Renal cortical epithelial cell (primary cell): ENCODE data around the gene COL4A1. TPM values are rescaled to one million over a fixed set of nuclear protein-coding genes. Genes with fewer than 3 reads are reported as not detected.
A peak's percentile ranks its signal among the peaks of the same experiment; 100 is the strongest.

Experiments used
- DNase-seq: peaks from one replicate; pipeline ENCODE4 v3.0.0-alpha.2; 2011; ENCODE audit warnings: low read depth
- total RNA-seq: library from RNA; depleted of rRNA; stranded (reverse); fragments of >200 nt; gene quantifications from 2 replicates; pipeline ENCODE4 v1.2.3, GENCODE V29; 2014

The COL4A1 gene
- total RNA-seq, 1 donor from 2014 or later = 1,793 TPM

DNA sequence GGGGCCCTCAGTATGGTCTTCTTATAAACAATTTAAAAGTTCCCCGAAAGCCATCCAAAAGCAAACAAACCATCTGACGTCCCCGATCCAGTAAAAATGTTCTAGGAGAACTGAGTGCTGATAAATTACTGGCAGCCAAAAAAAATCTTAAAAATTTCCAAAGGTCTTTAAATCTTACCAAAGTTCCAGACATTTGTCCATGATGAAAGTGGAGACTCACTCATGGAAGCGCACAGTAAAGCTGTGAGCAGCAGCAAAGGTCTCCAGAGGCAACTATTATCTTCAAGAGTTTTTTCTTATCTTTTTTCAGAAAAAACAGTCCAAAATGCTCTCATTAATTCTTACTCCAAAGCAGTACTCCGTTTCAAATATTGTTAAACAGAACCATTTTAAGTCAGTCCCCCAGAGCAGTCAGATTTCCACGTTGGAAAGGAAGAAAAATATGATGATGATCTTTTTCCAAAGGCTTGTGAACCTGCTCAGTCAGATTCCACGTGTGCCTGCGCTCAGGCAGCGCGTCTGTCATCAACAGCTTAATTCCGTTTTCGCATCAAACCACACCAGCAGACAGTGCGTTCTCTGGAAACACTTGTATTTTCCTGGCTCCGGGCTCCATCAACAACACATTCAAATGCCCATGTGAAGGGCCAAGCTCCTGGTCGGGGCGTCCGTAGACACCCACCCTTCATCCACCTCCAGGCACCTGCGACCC is 85.4 kb downstream of the COL4A1 start:
- no peak for DNase-seq

GRCh38 chr13:110220471-110220870 is 86.5 kb downstream of the COL4A1 start:
- no peak for DNase-seq

GRCh38 chr13:110218581-110219201 is 88.3 kb downstream of the COL4A1 start:
- DNase-seq = no peak

DNA sequence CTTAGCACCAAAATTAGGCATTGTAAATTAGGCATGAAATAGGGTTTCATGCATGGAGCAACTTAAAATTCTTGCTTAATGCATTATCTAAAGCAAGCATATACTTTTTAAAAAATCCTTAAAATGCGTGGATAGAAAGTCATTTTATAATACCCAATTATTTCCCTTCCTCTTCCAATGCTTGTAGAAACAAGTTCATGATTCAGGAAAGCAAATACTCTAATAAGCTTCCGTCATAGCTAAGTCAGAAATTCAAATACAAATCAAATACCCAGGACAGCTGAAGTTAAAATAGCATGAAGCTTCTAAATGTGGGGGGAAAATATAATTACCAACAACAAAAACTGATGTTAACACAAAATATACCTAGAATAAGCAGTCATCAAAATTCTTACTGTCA is 89.1 kb downstream of the COL4A1 start:
- no peak for DNase-seq

DNA sequence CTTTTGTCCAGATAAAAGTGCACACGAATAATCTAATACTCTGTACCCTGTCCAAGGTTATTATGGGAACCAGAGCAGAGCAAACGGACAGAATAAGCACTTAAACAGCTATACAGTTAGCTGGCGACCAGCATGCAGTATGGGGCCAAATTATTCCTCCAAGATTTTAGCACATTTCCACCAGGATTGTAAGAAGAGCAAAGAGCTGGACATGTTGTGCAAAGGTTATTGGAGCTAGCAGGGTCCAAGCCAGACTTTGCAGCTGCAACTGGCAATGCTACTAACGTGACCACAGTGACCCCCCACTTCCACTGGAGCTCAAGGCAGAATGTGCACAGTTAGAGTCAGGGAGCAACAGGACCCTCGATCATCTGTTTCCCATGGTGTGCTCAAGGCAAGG is 89.9 kb downstream of the COL4A1 start:
- DNase-seq = no peak

GRCh38 chr13:110216398-110217041 is 90.4 kb downstream of the COL4A1 start:
- DNase-seq = peak; percentile 83

DNA sequence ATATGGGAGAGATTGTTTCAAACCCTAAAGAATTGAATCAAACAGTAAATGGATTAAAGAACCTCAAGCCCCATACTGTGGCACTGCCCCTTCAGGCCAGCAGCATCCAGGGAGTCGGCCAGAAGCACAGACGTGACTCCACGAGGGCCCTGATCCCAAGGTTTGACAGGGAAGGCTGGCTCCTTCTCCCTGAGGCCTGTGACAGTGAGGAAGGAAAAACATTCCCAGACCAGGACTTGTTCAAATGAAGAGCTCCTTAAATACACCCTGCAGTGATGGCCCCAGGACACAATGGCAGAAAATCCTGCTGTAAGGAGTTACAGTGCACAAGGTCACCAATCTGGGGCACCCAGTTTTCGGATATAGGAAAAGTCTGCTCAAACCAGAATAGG is 91.0 kb downstream of the COL4A1 start:
- no peak for DNase-seq

GRCh38 chr13:110215606-110216005 is 91.4 kb downstream of the COL4A1 start:
- no peak for DNase-seq

GRCh38 chr13:110214637-110215036 is 92.3 kb downstream of the COL4A1 start:
- no peak for DNase-seq

DNA sequence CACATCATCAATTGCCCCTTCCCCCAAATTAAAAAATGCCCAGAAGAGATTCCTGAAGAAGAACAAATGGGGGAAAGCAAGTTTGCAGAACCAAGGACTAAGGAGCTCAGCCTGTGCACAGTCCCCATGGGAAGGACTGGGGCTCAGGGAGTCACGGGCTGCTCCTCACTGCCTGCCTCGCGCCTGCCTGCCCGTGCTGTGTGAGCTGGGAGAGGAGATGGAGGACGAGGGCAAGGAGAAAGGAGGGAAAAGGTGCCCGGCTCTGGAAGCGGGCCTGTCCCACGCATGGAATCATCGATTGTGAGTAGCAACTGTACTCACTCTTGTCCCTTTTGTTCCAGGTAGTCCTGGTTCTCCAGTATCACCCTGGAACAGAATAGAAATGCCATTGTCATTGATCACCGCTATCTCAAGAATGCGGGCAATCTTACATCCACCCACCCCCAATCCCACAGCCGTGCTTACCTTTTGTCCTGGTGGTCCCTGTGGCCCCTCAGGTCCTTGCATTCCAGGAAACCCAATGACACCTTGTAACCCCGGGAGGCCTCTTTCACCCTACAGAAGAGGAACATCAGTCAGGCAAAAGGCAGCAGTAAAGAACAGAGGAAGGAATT is 93.4 kb downstream of the COL4A1 start:
- DNase-seq = no peak

GRCh38 chr13:110212529-110212928 is 94.4 kb downstream of the COL4A1 start:
- DNase-seq = no peak

GRCh38 chr13:110211735-110212134 is 95.2 kb downstream of the COL4A1 start:
- no peak for DNase-seq

GRCh38 chr13:110211046-110211445 is 95.9 kb downstream of the COL4A1 start:
- no peak for DNase-seq

DNA sequence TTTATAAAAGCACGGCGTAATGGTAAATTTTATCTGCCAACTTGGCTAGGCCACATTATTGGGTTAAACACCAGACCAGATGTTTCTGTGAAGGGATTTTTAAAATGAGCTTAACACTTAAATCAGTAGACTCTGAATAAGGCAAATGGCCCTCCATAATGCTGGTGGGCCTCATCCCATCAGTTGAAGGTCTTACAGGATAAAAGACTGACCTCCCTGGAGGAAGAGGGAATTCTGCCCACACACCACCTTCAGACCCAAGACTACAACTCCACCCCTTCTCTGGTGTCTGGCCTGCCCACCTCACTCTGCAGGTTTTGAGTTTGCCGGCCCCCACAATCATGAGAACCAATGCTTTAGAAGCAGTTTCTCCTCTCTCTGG is 96.4 kb downstream of the COL4A1 start:
- DNase-seq = no peak

DNA sequence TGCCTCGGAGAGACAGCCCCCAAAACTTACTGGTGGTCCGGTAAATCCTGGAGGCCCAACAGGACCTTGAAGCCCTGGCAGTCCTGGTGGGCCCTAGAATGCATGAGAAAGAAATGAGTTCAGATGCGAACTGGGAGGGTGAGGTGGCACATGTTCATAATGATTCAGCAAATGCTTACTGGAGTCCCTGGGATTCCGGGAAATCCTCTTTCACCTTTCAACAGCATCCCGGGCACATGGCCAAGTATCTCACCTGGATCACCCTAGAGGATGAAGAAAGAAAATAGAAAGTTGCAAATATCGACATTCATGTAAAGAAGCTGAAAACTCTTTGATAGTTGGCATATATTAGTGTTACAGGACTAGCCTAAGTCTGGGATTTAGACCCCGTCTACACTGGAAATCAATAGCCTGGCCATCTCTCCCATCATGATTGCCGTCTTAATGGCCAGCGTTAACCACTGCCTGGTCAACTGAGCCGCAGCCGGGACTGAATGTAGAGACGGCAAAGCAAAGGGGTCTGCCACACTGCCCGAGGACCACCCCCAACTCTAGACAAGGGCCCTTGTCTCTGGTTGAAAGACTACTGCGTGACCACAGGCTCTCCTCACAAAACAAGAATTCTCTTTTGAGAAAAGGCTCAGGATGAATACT is 96.9 kb downstream of the COL4A1 start:
- no peak for DNase-seq

DNA sequence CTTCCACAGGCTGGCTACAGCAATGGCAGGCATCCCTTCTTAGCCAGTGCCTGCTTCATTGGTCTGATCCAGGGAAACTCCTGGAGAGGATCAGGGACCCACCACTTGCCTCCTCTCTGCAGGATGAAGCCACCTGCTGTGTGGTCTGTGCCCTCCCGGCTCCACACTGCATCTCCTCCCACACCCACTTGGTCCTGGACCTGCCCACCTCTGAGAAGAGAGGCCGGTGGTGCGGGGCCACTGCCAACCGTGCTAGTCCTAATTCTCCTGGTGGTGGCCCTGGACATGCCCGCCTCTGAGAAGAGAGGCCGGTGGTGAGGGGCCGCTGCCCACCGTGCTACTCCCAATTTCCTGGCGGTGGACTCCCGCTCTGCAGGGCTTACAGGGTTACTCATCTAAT is 98.8 kb downstream of the COL4A1 start:
- no peak for DNase-seq

DNA sequence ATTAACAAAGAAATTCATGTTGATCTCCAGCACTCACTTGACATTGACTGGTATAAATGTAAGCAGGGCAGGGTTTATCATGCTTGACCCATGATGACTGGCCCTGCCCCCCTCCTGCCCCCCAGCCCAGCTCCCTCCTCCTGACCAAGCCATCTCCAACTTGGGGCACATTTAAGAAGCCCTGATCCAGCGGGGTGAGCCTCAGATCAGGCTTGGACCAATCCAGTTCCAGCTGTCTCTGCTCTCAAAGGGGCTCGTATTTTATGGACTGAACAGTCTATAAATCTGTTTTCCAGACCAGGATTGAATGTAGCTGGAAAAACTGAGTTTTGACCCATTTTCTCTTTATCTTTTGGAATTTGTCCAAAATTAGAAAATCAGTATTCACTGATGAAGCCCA is 100.0 kb downstream of the COL4A1 start:
- no peak for DNase-seq

DNA sequence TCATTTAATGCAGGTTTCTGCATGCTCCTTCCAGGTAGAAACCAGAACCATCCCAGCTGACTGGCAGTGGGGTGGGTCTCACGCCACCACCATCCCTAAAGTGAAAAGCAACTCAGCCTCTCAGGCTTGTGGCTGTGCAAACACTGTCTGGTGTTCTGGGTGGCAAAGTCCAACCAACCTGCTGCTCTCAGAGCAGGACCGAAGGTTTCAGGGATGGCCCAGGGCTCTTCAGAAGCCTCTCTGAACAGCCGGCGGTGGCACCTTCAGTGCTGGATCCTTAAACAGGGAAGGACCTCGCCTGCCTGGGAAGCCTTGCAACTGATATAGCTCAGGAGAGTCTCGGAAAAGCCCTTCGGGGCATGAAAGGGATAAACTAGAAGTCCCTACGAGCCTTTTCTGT is 100.8 kb downstream of the COL4A1 start:
- DNase-seq = no peak

- DNase-seq = no peak
These were observed 105.8 kb downstream of the COL4A1 start for GRCh38 chr13:110201114-110201513.

DNA sequence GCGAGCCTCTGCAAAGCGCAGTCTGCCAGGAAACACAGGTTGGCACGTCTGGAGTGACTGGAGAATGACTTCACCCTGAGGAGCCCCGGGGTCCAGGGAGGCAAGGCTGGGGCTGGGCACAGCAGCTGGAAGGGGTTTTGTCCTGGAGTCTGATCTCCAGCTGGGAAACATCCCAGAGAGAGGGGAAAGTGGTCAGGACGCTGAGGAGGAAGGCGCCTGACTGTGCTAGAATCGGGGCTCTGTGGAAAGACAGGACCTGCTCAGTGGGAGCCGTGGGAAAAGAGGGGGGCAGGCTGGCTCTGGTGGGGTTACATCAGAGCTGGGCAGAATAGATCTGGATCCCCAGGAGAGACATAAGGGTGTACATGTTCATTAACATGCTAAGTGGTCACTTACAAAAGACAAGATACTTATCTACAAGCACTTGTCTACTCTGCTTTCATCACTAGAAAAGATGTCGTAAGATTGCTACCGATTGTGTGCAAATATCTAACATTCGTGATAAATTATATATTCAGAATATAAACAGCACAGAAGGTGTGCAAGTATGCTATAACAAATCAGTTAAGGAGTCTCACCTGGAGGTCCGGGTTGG is 106.6 kb downstream of the COL4A1 start:
- no peak for DNase-seq

- DNase-seq = no peak
These were observed 107.7 kb downstream of the COL4A1 start for GRCh38 chr13:110199046-110199831.
